ENCODE measurements around the gene MMP25. TPM values are rescaled to one million over a fixed set of nuclear protein-coding genes. Genes with fewer than 3 reads are reported as not detected.

The MMP25 gene
- total and polyA plus RNA-seq, 11 donors: 0.32 to 3.0 (median 0.93) TPM

GRCh38 chr16:3098459-3099394 is 52.4 kb downstream of the MMP25 start, which contains the start of gene ZSCAN10:
ZSCAN10 (minus strand) TSS chr16:3099294; CDS start chr16:3092937, 6,357 bp downstream.
- H3K4me3 ChIP-seq: peak within 1 kb of the TSS in 9 of 12 donors; percentile 17 to 40 (median 31)
- peaks cover 9 to 48% (median 23%) of the 10 kb centered on the region in 12 donors for H3K4me1 ChIP-seq
- TF ChIP-seq CTCF (IDR thresholded peaks at IDR 0.05) (no peak), POLR2A (IDR thresholded peaks at IDR 0.05) (no peak)
- H3K36me3 ChIP-seq: no peaks in the 10 kb centered on the region
- intact Hi-C loops (cut with DNase I): loop anchor here in 2 of 10 donors (5.0 kb wide), 2 partner anchors 36 to 69 kb away; no protein-coding TSS in a partner anchor
- H3K27me3 ChIP-seq: no peaks in the 10 kb centered on the region
- no peak for ATAC-seq
- DNase-seq: peak in 1 of 5 donors; percentile 46
- no peaks in the 10 kb centered on the region for H3K9me3 ChIP-seq
- 38 to 51% (median 47%) methylated on average over 15 to 21 of the region's 21 CpGs for WGBS, 4 donors
- H3K27ac ChIP-seq: peak within 1 kb of the TSS in 9 of 12 donors; percentile 36 to 88 (median 57)

DNA sequence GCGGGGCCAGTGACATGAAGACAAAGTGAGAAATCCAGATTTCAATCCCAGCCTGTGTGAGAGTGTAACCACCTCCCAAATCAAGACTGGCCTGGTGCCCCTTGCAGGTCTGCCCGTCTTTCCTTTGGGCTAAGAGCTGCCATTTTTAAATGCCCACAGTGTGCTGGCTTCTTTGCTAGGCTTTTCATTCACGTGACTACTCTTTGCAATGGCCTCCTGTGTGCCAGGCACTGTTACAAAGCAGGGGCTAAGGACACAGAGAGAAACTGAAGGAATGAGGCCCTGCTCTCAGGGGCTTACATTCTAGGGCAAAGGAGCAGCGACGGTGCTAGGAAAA is 53.0 kb downstream of the MMP25 start:
- Histone ChIP-seq H3K4me3 (peak overlapping the region in 2 of 12 donors; percentile 29 to 31), H3K27ac (peak overlapping the region in 6 of 12 donors; percentile 36 to 88 (median 60)), H3K27me3 (no peaks in the 10 kb centered on the region), H3K9me3 (no peaks in the 10 kb centered on the region), H3K36me3 (no peaks in the 10 kb centered on the region), H3K4me1 (peaks cover 9 to 48% (median 23%) of the 10 kb centered on the region in 12 donors)
- no peak for DNase-seq
- TF ChIP-seq POLR2A (IDR thresholded peaks at IDR 0.05) (no peak), CTCF (IDR thresholded peaks at IDR 0.05) (no peak)
- ATAC-seq: no peak
- WGBS, 4 donors: 51 to 68% (median 63%) methylated on average over 5 of the region's 5 CpGs
- intact Hi-C loops (cut with DNase I): loop anchor here in 2 of 10 donors (5.0 kb wide), 2 partner anchors 37 to 68 kb away; no protein-coding TSS in a partner anchor

- H3K27me3 ChIP-seq: no peaks in the 10 kb centered on the region
- TF ChIP-seq POLR2A (IDR thresholded peaks at IDR 0.05) (peak in 1 of 2 donors; percentile 9), CTCF (IDR thresholded peaks at IDR 0.05) (no peak)
These were observed 53.6 kb downstream of the MMP25 start for GRCh38 chr16:3099732-3100499.

More at GRCh38 chr16:3099732-3100499, 53.6 kb downstream of the MMP25 start:
- H3K9me3 ChIP-seq: no peaks in the 10 kb centered on the region
- ATAC-seq: peak; percentile 76 to 96 (median 94)
- peak overlapping the region in 9 of 12 donors; percentile 55 to 91 (median 80) for H3K27ac ChIP-seq
- peaks cover 9 to 48% (median 23%) of the 10 kb centered on the region in 12 donors for H3K4me1 ChIP-seq
- H3K36me3 ChIP-seq: no peaks in the 10 kb centered on the region
- DNase-seq: peak; percentile 92 to 96 (median 93)
- 4 to 7% (median 6%) methylated on average over 39 of the region's 39 CpGs for WGBS, 4 donors
- intact Hi-C loops (cut with DNase I): loop anchor here in 4 of 10 donors (1.0 to 5.0 kb wide), 5 partner anchors 24 to 67 kb away; partner anchors contain the start of gene IL32 (in 2 of the 4)
- H3K4me3 ChIP-seq: peak overlapping the region in 9 of 12 donors; percentile 17 to 40 (median 31)
